K562 (cell line): ENCODE results near the gene TSC22D2. TPM values are rescaled to one million over a fixed set of nuclear protein-coding genes. Genes with fewer than 3 reads are reported as not detected.

Experiments used
- ATAC-seq: fragments of 200-7000 bp; cut with Tn5 transposase; 3 replicates; pipeline ENCODE4 v1.9.1; 2020; ENCODE audit warnings: moderate library complexity
- BruUV-seq: library from RNA; stranded (reverse); fragments of 400-500 nt; replicated peaks from 2 replicates; lab custom pipeline; 2021; lab: Mats Ljungman, UMichigan
- CTCF ChIA-PET: fragments of 300-600 bp; formaldehyde crosslinking; extraction: SDS; loops from one replicate; lab custom pipeline; 2021; ENCODE audit warnings: low intra/inter-chr PET ratio; lab: Yijun Ruan, JAX
- POLR2A ChIA-PET: fragments of 300-600, 350-650 bp; sonication (Branson Sonifier 250); formaldehyde crosslinking; extraction: SDS; loops from one replicate; lab custom pipeline; 2021; ENCODE audit warnings: antibody characterized with exemption, inconsistent platforms; lab: Yijun Ruan, JAX
- DNase-seq, 4 experiments: peaks; one replicate each; pipeline versions ENCODE4 v3.0.0 to v3.0.0-alpha.2; 2011 to 2018; ENCODE audit warnings: low spot score in 3 of 4, mixed read lengths in 3 of 4; ENCODE audit errors: extremely low read depth in 1 of 4
- FAIRE-seq: peaks from 2 replicates; lab custom pipeline; 2011; peaks lifted over from hg19 to GRCh38; lab: Jason Lieb, UNC
- H2AFZ ChIP-seq: 2 replicates; pipeline ENCODE4 v1.6.0; 2011; ENCODE audit warnings: low read depth, low read length, control low read depth, inconsistent platforms
- H3K27ac ChIP-seq: fragments of 200-600 bp; 3 replicates; pipeline ENCODE4 v1.8.0; 2011; ENCODE audit warnings: low read depth, mild to moderate bottlenecking, control low read depth, inconsistent platforms, low read length, moderate library complexity, mixed read lengths; ENCODE audit errors: extremely low read depth
- H3K27me3 ChIP-seq, 2 experiments: fragments of 300-600 bp in 1 of 2; 2 replicates in 1 of 2; 3 replicates in 1 of 2; pipeline versions ENCODE4 v1.6.0 to v1.8.0; 2011; ENCODE audit warnings: inconsistent platforms in 2 of 2, low read length in 2 of 2, mild to moderate bottlenecking in 1 of 2, mixed read lengths in 1 of 2, moderate library complexity in 1 of 2; ENCODE audit not compliant: control insufficient read depth in 2 of 2, insufficient read depth in 2 of 2
- H3K36me3 ChIP-seq: fragments of 300-600 bp; 3 replicates; pipeline ENCODE4 v1.8.0; 2011; ENCODE audit warnings: mild to moderate bottlenecking, low read length, inconsistent platforms; ENCODE audit not compliant: control insufficient read depth, insufficient read depth
- H3K4me1 ChIP-seq, 2 experiments: fragments of 200-600 bp in 1 of 2; replicated peaks in 1 of 2; 2 replicates in 1 of 2; 3 replicates in 1 of 2; pipeline versions ENCODE4 v1.5.1 to v1.8.0; 2011; ENCODE audit warnings: inconsistent platforms in 2 of 2, low read length in 2 of 2, mild to moderate bottlenecking in 1 of 2, mixed read lengths in 1 of 2, moderate library complexity in 1 of 2; ENCODE audit not compliant: control insufficient read depth in 2 of 2, insufficient read depth in 2 of 2
- H3K4me2 ChIP-seq: 2 replicates; pipeline ENCODE4 v1.6.1; 2011; ENCODE audit warnings: low read length, control low read depth, inconsistent platforms, mixed read lengths; ENCODE audit not compliant: insufficient read depth
- H3K4me3 ChIP-seq: fragments of 200-600 bp; sonication (generic), shearing (Covaris generic); 2 replicates; pipeline ENCODE4 v1.5.1; 2016; ENCODE audit warnings: control low read depth, inconsistent platforms
- H3K79me2 ChIP-seq: fragments of 200-600 bp; 3 replicates; pipeline ENCODE4 v1.8.0; 2011; ENCODE audit warnings: low read length, inconsistent platforms; ENCODE audit not compliant: control insufficient read depth, insufficient read depth
- H3K9ac ChIP-seq, 2 experiments: 2 replicates each; pipeline versions ENCODE4 v1.6.0 to v1.6.1; 2011; ENCODE audit warnings: low read depth in 2 of 2, low read length in 2 of 2, control low read depth in 1 of 2, inconsistent platforms in 1 of 2, mild to moderate bottlenecking in 1 of 2, mixed read lengths in 1 of 2; ENCODE audit not compliant: insufficient read depth in 1 of 2
- H3K9me1 ChIP-seq: one replicate; pipeline ENCODE4 v1.6.0; 2011; ENCODE audit warnings: inconsistent platforms, mild to moderate bottlenecking, low read length, moderate library complexity; ENCODE audit not compliant: control insufficient read depth, insufficient read depth
- H3K9me3 ChIP-seq: replicated peaks from 2 replicates; pipeline ENCODE4 v1.5.1; 2011; ENCODE audit warnings: low read depth, low read length, inconsistent platforms; ENCODE audit not compliant: control insufficient read depth, insufficient read depth
- H4K20me1 ChIP-seq: replicated peaks from 2 replicates; pipeline ENCODE4 v1.6.1; 2011; ENCODE audit warnings: low read length, inconsistent platforms, mixed read lengths; ENCODE audit not compliant: control insufficient read depth, insufficient read depth
- DACH1 ChIP-seq: fragments of 450-650 bp; IDR thresholded peaks from 2 replicates; pipeline ENCODE4 v1.6.1; 2018; ENCODE audit not compliant: partially characterized antibody
- PHB2 ChIP-seq: fragments of 450-650 bp; IDR thresholded peaks from 2 replicates; pipeline ENCODE4 v1.6.1; 2017; ENCODE audit warnings: low read depth
- RAD21 ChIP-seq, 2 experiments: fragments of 250-450 bp in 1 of 2; fragments of 450-650 bp in 1 of 2; sonication (Bioruptor Pico) in 1 of 2; formaldehyde crosslinking in 1 of 2; IDR thresholded peaks in 1 of 2; conservative IDR thresholded peaks in 1 of 2; 2 replicates each; pipeline versions ENCODE4 v1.4.0 to v1.8.0; 2020 to 2022; ENCODE audit warnings: mild to moderate bottlenecking in 2 of 2, moderate library complexity in 1 of 2
- ZNF239 ChIP-seq: fragments of 250-450 bp; sonication (Bioruptor Pico); IDR thresholded peaks from 2 replicates; pipeline ENCODE4 v1.4.0; 2020; ENCODE audit warnings: mild to moderate bottlenecking
- ZNF584 ChIP-seq: fragments of 200-800 bp; sonication (Bioruptor generic); IDR thresholded peaks from 2 replicates; pipeline ENCODE4 v1.6.1; 2016; ENCODE audit warnings: low read depth, mild to moderate bottlenecking, missing genetic modification characterization, missing compliant biosample characterization
- WGBS: fragments of 100-300 bp; shearing (Covaris generic); methylation state at CpG from one replicate; pipeline ENCODE4 v1.1.6; 2016; ENCODE audit warnings: low coverage, mixed read lengths; ENCODE audit not compliant: insufficient coverage; ENCODE audit errors: missing lambda C conversion rate; 5-methylcytosine and 5-hydroxymethylcytosine counted together
- in situ Hi-C: fragments of 300-500 bp; cut with MboI; formaldehyde crosslinking; loops from 4 replicates; pipeline ENCODE4 v1.15.0; 2018; ENCODE audit warnings: inconsistent platforms, mixed read lengths
- intact Hi-C: fragments of 100-400 bp; cut with micrococcal nuclease; formaldehyde crosslinking; loops from 2 replicates; pipeline ENCODE4 v1.14.2; 2022
- polyA plus RNA-seq, 8 experiments: library from polyadenylated mRNA; depleted of rRNA in 4 of 8; stranded (reverse) in 5 of 8; unstranded in 3 of 8; fragments of >200 nt; fragmentation: Nextera tagmentation in 2 of 8; fragmentation: Illumina TruSeq in 1 of 8; extraction: Ambion mirVana in 2 of 8; extraction: Trizol in 1 of 8; gene quantifications; 2 replicates each; pipeline versions ENCODE4 v1.2.1 to v1.2.3, GENCODE V29; 2011 to 2014; ENCODE audit warnings: inconsistent platforms in 1 of 8, missing spikeins in 1 of 8
- total RNA-seq, 7 experiments: library from RNA; depleted of rRNA in 6 of 7; stranded (reverse); fragments of >200 nt in 6 of 7; fragmentation: Illumina TruSeq in 2 of 7; extraction: Trizol in 2 of 7; gene quantifications; 2 replicates each; pipeline versions ENCODE4 v1.2.1 to v1.2.3, GENCODE V29; 2011 to 2021; ENCODE audit warnings: low replicate concordance in 1 of 7

TSC22D2 gene
- total and polyA plus RNA-seq, 9 of the 15 experiments (the other 6 are each of a cell fraction or from before 2014, with no cell fraction given), result 5.5 to 44.0 (median 19.3) TPM

DNA sequence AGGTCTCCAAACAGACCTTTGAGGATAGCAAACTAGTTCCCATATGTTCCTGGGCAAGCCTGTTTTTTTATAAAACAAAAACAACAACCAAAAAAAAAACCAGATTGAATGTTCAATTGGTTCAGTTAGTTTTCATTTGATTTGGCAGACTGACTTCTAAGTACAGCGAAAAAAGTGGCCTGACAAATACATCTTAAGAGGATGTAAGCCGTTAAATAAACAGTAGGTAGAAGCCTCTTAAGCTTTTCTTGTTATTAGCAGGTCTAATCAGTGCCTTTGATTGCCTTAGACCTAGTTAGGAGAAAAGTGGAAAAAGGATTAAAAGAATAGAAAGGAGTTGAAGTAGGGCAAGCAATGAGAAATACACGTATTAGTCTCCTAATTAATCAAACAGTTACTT lies 13.2 kb downstream of the TSC22D2 start:
- Histone ChIP-seq H3K27ac (no peak overlapping the region), H3K36me3 (peaks cover 81% of the 10 kb centered on the region), H3K27me3 (no peaks in the 10 kb centered on the region), H3K9me1 (no peaks in the 10 kb centered on the region), H3K9ac (no peak overlapping the region), H3K4me1 (peaks cover 0 to 26% of the 10 kb centered on the region in 2 experiments; a peak in 3 of 5 replicates), H2AFZ (no peak overlapping the region), H3K79me2 (peaks cover 100% of the 10 kb centered on the region), H4K20me1 (peaks cover 16% of the 10 kb centered on the region; the same call in 1 of the 2 replicates), H3K4me3 (no peak overlapping the region), H3K9me3 (no peaks in the 10 kb centered on the region), H3K4me2 (no peak overlapping the region)
- WGBS, result 67% methylated on average over 3 of the region's 3 CpGs
- no TSS peak for BruUV-seq
- FAIRE-seq (no peak), ATAC-seq (no peak), DNase-seq (no peak)
- TF ChIP-seq ZNF584 (no peak), DACH1 (peak; percentile 11), RAD21 (CRISPR knock-in tag; conservative IDR thresholded peaks at IDR 0.05 in 1 of 2, IDR thresholded peaks at IDR 0.05 in 1 of 2) (no peak), PHB2 (no peak), ZNF239 (CRISPR knock-in tag) (0 out of 2 replicates have a peak, but pooled peaks have one; percentile 8)
- ChIA-PET POLR2A (interaction anchor here (0.9 to 1.5 kb wide), 4 partner anchors 8 to 14 kb away, joined by 3 read pairs; no protein-coding TSS in a partner anchor), CTCF (no interaction called here)
- in situ Hi-C loops, result no loop called here
- intact Hi-C loops, result no loop called here
